ENCODE measurements around the gene SLC12A7. TPM values are rescaled to one million over a fixed set of nuclear protein-coding genes. Genes with fewer than 3 reads are reported as not detected.

The SLC12A7 gene
- total RNA-seq, 4 donors from 2014 or later, result 10.6 to 32.2 (median 18.1) TPM

DNA sequence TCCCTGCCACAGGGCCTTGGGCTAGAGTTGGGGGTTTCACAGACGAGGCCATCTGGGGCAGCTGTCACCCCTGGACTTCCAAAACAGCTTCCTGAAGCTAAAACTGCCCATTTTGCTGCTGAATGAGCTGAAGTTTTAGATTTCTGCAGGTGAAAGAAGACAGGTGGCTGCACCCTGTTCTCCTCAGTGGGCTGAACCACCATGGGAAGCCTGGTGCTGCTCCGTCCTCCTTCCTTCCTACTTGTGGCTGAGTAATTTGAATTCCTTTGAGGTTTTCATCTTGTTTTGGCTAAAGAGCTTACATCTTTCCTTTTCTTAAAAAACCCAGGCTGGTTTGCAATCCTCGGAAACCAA is 97.9 kb downstream of the SLC12A7 start:
- intact Hi-C loops (cut with DNase I; ENCODE audit: low total_unique reads), result no loop called here
- TF ChIP-seq, protein P1, sequence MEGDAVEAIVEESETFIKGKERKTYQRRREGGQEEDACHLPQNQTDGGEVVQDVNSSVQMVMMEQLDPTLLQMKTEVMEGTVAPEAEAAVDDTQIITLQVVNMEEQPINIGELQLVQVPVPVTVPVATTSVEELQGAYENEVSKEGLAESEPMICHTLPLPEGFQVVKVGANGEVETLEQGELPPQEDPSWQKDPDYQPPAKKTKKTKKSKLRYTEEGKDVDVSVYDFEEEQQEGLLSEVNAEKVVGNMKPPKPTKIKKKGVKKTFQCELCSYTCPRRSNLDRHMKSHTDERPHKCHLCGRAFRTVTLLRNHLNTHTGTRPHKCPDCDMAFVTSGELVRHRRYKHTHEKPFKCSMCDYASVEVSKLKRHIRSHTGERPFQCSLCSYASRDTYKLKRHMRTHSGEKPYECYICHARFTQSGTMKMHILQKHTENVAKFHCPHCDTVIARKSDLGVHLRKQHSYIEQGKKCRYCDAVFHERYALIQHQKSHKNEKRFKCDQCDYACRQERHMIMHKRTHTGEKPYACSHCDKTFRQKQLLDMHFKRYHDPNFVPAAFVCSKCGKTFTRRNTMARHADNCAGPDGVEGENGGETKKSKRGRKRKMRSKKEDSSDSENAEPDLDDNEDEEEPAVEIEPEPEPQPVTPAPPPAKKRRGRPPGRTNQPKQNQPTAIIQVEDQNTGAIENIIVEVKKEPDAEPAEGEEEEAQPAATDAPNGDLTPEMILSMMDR (IDR thresholded peaks at IDR 0.05), result no peak
- no peak for TF ChIP-seq POLR2A (IDR thresholded peaks at IDR 0.05)
- WGBS, 2 donors, result 65 to 80% methylated on average over 2 to 3 of the region's 3 CpGs
- H3K4me3 ChIP-seq (ENCODE audit: low read depth, poor library complexity, severe bottlenecking), result no peak overlapping the region
- no peak for DNase-seq (ENCODE audit: low spot score in 2 of 2)

DNA sequence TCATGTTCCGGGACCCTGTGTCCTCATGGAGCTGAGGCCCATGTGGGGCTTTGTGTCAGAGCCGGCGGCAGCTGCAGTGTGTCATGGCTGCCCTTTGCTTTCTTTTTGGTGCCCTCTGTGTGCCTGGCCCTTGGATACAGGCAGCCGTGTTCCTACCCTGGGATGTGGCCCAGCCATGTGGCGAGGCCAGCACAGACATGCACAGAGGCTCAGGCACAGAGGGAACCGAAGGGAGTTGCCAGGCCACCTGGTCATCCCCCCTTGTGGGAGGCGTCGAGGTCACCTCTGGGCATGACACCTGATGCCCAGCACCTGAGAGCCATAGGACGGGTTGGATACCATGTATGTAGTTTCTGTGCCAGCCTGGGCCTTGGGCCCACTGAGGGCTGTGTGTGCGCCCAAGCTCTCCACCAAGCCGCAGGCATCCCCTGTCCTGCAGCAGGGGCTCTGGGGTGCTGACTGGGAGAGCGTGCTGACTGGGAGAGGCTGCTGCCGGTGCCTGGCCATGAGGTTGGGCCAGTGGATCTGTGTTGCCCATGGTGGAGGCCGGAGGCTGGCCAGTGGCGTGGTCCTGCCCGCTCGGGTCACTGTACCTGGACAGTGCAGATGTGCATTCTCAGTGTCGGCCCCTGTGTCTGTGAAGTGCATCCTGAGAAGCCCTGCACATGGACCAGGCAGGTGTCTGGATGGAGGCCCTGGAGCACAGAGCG is 98.5 kb downstream of the SLC12A7 start:
- intact Hi-C loops (cut with DNase I; ENCODE audit: low total_unique reads), result no loop called here
- H3K4me3 ChIP-seq (ENCODE audit: low read depth, poor library complexity, severe bottlenecking), result no peak overlapping the region
- TF ChIP-seq, protein P1 (IDR thresholded peaks at IDR 0.05), result no peak
- no peak for DNase-seq (ENCODE audit: low spot score in 2 of 2)
- WGBS, 2 donors, result 68 to 71% methylated on average over 10 to 13 of the region's 19 CpGs

DNA sequence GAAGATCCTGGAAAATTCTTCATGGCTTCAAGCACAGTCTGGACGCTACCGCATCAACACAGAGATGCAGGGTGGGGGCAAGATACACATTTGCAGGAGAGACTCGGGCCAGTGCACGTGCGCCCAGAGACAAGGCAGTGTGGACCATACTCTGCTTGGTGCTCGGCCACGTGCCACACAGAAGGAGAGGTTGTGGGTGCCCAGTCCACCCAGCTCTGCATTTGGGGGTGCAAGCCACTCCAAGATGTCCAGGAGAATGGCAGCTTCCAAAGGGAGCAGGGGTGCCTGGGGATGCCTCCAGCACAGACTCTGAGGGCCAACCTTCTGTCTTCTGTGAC is 99.0 kb downstream of the SLC12A7 start:
- H3K4me3 ChIP-seq (ENCODE audit: low read depth, poor library complexity, severe bottlenecking), result no peak overlapping the region
- no peak for TF ChIP-seq POLR2A (IDR thresholded peaks at IDR 0.05)
- TF ChIP-seq, protein P1 (IDR thresholded peaks at IDR 0.05), result no peak
- 90 to 96% methylated on average over 7 of the region's 7 CpGs for WGBS, 2 donors
- DNase-seq (ENCODE audit: low spot score in 2 of 2), result no peak
- intact Hi-C loops (cut with DNase I; ENCODE audit: low total_unique reads), result no loop called here

DNA sequence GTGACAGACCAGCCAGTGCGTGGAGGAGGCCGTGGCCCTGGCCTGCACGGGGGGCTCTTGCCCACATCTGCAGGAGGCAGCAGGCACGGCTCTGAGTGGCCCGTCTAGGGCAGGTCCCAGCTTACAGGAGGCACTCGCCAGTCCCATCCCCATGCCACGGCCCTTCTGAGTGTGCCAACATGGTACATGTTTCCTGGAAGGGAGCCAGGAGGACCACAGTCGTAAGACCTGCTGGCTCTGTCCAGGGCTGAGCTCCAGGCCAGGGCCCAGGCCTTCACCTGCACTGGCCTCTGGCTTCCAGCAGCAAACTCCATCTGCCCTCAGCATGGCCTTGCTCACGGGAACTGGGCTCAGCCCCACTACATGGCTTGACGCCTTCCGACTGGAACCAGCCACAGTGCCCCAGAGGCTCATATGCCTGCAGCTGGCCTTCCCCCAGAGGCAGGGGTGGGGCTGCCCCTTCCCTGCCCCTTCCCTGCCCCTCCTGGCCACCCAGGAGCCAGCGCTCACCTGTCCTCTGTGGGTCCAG is 99.5 kb downstream of the SLC12A7 start:
- H3K4me3 ChIP-seq (ENCODE audit: low read depth, poor library complexity, severe bottlenecking), result no peak overlapping the region
- no peak for DNase-seq (ENCODE audit: low spot score in 2 of 2)
- intact Hi-C loops (cut with DNase I; ENCODE audit: low total_unique reads), result no loop called here
- TF ChIP-seq, protein P1 (IDR thresholded peaks at IDR 0.05), result no peak
- TF ChIP-seq POLR2A (IDR thresholded peaks at IDR 0.05), result no peak
- WGBS, 2 donors, result 83 to 98% methylated on average over 12 of the region's 12 CpGs

DNA sequence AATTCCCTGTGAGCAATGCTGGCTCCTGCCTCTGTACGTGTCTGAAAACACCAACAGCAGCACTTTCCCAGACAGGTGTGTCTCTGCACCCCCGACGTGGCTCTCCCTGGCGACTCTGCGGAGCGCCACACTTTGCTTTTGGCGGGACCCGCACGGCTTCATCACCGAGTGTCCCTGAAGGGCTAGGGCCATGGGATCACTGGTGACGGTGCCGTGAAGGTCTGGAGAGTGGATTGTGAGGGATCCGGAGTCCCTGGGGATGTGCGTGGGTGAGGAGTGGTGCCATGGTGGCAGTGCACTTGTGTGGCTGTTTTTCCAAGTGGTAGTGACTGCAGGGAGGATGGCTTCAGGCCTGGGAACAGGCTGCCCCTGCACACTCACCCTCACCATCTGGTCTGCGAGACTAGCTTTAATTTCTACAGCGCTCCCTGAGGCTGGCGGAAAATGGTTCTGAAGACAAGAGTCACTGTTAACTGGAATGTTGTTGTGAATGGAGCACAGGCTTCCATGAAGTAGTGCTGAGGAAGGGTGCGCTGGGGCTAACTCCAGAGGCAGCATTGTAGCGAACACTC is 100.0 kb downstream of the SLC12A7 start:
- H3K4me3 ChIP-seq (ENCODE audit: low read depth, poor library complexity, severe bottlenecking), result no peak overlapping the region
- DNase-seq (ENCODE audit: low spot score in 2 of 2), result peak in 1 of 2 donors; percentile 81
- intact Hi-C loops (cut with DNase I; ENCODE audit: low total_unique reads), result no loop called here
- TF ChIP-seq, protein P1 (IDR thresholded peaks at IDR 0.05), result no peak
- no peak for TF ChIP-seq POLR2A (IDR thresholded peaks at IDR 0.05)
- WGBS, 2 donors, result 77 to 81% methylated on average over 19 of the region's 19 CpGs
